GM23338 (cell line): Measurements from ENCODE around the gene SEC23IP. TPM values are rescaled to one million over a fixed set of nuclear protein-coding genes. Genes with fewer than 3 reads are reported as not detected.

Experiments
- ATAC-seq: fragments of 200-7000 bp; cut with Tn5 transposase; 3 replicates; pipeline ENCODE4 v1.9.1; 2020
- DNase-seq: peaks from one replicate; pipeline ENCODE4 v3.0.0-alpha.2; 2015; ENCODE audit warnings: low spot score
- H2AFZ ChIP-seq: fragments of 200-600 bp; sonication (generic); 2 replicates; pipeline ENCODE4 v1.8.0; 2016; ENCODE audit warnings: antibody characterized with exemption, mild to moderate bottlenecking, moderate library complexity
- H3F3A ChIP-seq: fragments of 200-600 bp; sonication (generic); replicated peaks from 2 replicates; pipeline ENCODE4 v1.8.0; 2017; ENCODE audit warnings: antibody characterized with exemption, mixed run types, low read depth
- H3K27ac ChIP-seq: fragments of 200-600 bp; sonication (generic); 2 replicates; pipeline ENCODE4 v1.6.1; 2016; ENCODE audit warnings: low read depth
- H3K27me3 ChIP-seq: fragments of 200-600 bp; sonication (generic); 2 replicates; pipeline ENCODE4 v1.8.0; 2016; ENCODE audit warnings: mild to moderate bottlenecking, mixed run types, moderate library complexity; ENCODE audit not compliant: insufficient read depth
- H3K36me3 ChIP-seq: fragments of 200-600 bp; sonication (generic); 2 replicates; pipeline ENCODE4 v1.8.0; 2016; ENCODE audit warnings: mild to moderate bottlenecking; ENCODE audit not compliant: insufficient read depth
- H3K4me1 ChIP-seq: fragments of 200-600 bp; sonication (generic); 2 replicates; pipeline ENCODE4 v1.8.0; 2016; ENCODE audit warnings: mild to moderate bottlenecking, moderate library complexity; ENCODE audit not compliant: insufficient read depth
- H3K4me2 ChIP-seq: fragments of 200-600 bp; sonication (generic); 2 replicates; pipeline ENCODE4 v1.7.1; 2017; ENCODE audit warnings: mixed run types
- H3K4me3 ChIP-seq: fragments of 200-600 bp; sonication (generic); 2 replicates; pipeline ENCODE4 v1.6.1; 2016; ENCODE audit warnings: mixed run types
- H3K79me2 ChIP-seq: fragments of 200-600 bp; sonication (generic); replicated peaks from 2 replicates; pipeline ENCODE4 v1.8.0; 2017; ENCODE audit warnings: mild to moderate bottlenecking; ENCODE audit not compliant: insufficient read depth
- H3K9me2 ChIP-seq: fragments of 200-600 bp; sonication (generic); 2 replicates; pipeline ENCODE4 v1.8.0; 2017; ENCODE audit not compliant: insufficient read depth
- H4K20me1 ChIP-seq: fragments of 200-600 bp; sonication (generic); replicated peaks from 2 replicates; pipeline ENCODE4 v1.8.0; 2017; ENCODE audit warnings: mild to moderate bottlenecking; ENCODE audit not compliant: insufficient read depth
- H3K27ac Mint-ChIP-seq: 2 replicates; pipeline ENCODE4 v1.8.0; 2020; ENCODE audit warnings: inconsistent platforms, mild to moderate bottlenecking, moderate library complexity, mixed read lengths
- H3K27me3 Mint-ChIP-seq: 3 replicates; pipeline ENCODE4 v1.8.0; 2022; ENCODE audit warnings: low read depth, mild to moderate bottlenecking, moderate library complexity, mixed read lengths, inconsistent platforms; ENCODE audit not compliant: insufficient read depth, poor library complexity
- H3K36me3 Mint-ChIP-seq: 3 replicates; pipeline ENCODE4 v1.8.0; 2021; ENCODE audit warnings: low read depth, mild to moderate bottlenecking, inconsistent platforms, moderate library complexity, mixed read lengths
- H3K4me1 Mint-ChIP-seq: 3 replicates; pipeline ENCODE4 v1.8.0; 2020; ENCODE audit warnings: mild to moderate bottlenecking, inconsistent platforms, mixed read lengths
- H3K4me3 Mint-ChIP-seq: 3 replicates; pipeline ENCODE4 v1.8.0; 2021; ENCODE audit warnings: moderate library complexity, mild to moderate bottlenecking, inconsistent platforms, mixed read lengths
- H3K9me3 Mint-ChIP-seq: 3 replicates; pipeline ENCODE4 v1.8.0; 2020; ENCODE audit warnings: moderate library complexity, mild to moderate bottlenecking, inconsistent platforms, mixed read lengths
- CREB1 ChIP-seq: fragments of 250-450 bp; sonication (Bioruptor Pico); IDR thresholded peaks from 2 replicates; pipeline ENCODE4 v1.5.0; 2020; ENCODE audit warnings: low read depth, mild to moderate bottlenecking, moderate library complexity
- EZH2 ChIP-seq: fragments of 200-600 bp; sonication (generic); IDR thresholded peaks from one replicate; pipeline ENCODE4 v1.8.0; 2017; ENCODE audit warnings: antibody characterized with exemption, mild to moderate bottlenecking, low read depth; ENCODE audit not compliant: unreplicated experiment
- EZH2phosphoT487 ChIP-seq: fragments of 200-600 bp; sonication (generic); IDR thresholded peaks from one replicate; pipeline ENCODE4 v1.8.1; 2018; ENCODE audit warnings: antibody characterized with exemption; ENCODE audit not compliant: unreplicated experiment
- STAT1 ChIP-seq: IDR thresholded peaks from one replicate; pipeline ENCODE4 v1.6.1; 2016; ENCODE audit warnings: antibody characterized with exemption; ENCODE audit not compliant: unreplicated experiment
- ZNF462 ChIP-seq: fragments of 250-450 bp; sonication (Bioruptor Pico); IDR thresholded peaks from 2 replicates; pipeline ENCODE4 v1.5.0; 2020; ENCODE audit warnings: mild to moderate bottlenecking, moderate library complexity
- polyA plus RNA-seq: library from polyadenylated mRNA; unstranded; fragments of >200 nt; fragmentation: Nextera tagmentation; extraction: Ambion mirVana; gene quantifications from 2 replicates; pipeline ENCODE4 v1.2.1, GENCODE V29; 2016
- total RNA-seq: library from RNA; depleted of rRNA; stranded (reverse); fragments of >200 nt; shearing (Covaris generic); gene quantifications from 2 replicates; pipeline ENCODE4 v1.2.3, GENCODE V29; 2014
- TF ChIP-seq, protein P1 (sequence below): IDR thresholded peaks from 2 replicates; pipeline ENCODE4 v1.6.1; 2016; ENCODE audit warnings: antibody characterized with exemption
- TF ChIP-seq, protein P2 (sequence below): IDR thresholded peaks from one replicate; pipeline ENCODE4 v1.6.1; 2018; ENCODE audit warnings: antibody characterized with exemption; ENCODE audit not compliant: unreplicated experiment
- TF ChIP-seq, protein P3 (sequence below), 2 experiments: fragments of 200-600 bp in 1 of 2; sonication (generic) in 1 of 2; conservative IDR thresholded peaks; 2 replicates each; pipeline versions ENCODE4 v1.5.1 to v1.6.1; 2016 to 2017; ENCODE audit warnings: antibody characterized with exemption in 2 of 2, low read depth in 2 of 2, mild to moderate bottlenecking in 2 of 2, moderate library complexity in 1 of 2

Gene SEC23IP
- total and polyA plus RNA-seq, 2 experiments from 2014 or later, result 35.2 to 35.6 TPM

- TF ChIP-seq, protein P1, sequence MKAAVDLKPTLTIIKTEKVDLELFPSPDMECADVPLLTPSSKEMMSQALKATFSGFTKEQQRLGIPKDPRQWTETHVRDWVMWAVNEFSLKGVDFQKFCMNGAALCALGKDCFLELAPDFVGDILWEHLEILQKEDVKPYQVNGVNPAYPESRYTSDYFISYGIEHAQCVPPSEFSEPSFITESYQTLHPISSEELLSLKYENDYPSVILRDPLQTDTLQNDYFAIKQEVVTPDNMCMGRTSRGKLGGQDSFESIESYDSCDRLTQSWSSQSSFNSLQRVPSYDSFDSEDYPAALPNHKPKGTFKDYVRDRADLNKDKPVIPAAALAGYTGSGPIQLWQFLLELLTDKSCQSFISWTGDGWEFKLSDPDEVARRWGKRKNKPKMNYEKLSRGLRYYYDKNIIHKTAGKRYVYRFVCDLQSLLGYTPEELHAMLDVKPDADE, result peak; percentile 58
- TF ChIP-seq, protein P2, sequence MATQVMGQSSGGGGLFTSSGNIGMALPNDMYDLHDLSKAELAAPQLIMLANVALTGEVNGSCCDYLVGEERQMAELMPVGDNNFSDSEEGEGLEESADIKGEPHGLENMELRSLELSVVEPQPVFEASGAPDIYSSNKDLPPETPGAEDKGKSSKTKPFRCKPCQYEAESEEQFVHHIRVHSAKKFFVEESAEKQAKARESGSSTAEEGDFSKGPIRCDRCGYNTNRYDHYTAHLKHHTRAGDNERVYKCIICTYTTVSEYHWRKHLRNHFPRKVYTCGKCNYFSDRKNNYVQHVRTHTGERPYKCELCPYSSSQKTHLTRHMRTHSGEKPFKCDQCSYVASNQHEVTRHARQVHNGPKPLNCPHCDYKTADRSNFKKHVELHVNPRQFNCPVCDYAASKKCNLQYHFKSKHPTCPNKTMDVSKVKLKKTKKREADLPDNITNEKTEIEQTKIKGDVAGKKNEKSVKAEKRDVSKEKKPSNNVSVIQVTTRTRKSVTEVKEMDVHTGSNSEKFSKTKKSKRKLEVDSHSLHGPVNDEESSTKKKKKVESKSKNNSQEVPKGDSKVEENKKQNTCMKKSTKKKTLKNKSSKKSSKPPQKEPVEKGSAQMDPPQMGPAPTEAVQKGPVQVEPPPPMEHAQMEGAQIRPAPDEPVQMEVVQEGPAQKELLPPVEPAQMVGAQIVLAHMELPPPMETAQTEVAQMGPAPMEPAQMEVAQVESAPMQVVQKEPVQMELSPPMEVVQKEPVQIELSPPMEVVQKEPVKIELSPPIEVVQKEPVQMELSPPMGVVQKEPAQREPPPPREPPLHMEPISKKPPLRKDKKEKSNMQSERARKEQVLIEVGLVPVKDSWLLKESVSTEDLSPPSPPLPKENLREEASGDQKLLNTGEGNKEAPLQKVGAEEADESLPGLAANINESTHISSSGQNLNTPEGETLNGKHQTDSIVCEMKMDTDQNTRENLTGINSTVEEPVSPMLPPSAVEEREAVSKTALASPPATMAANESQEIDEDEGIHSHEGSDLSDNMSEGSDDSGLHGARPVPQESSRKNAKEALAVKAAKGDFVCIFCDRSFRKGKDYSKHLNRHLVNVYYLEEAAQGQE, result no peak
- TF ChIP-seq CREB1 (CRISPR knock-in tag), result peak; percentile 53; the same call in 1 of the 2 replicates
- TF ChIP-seq, protein P3, sequence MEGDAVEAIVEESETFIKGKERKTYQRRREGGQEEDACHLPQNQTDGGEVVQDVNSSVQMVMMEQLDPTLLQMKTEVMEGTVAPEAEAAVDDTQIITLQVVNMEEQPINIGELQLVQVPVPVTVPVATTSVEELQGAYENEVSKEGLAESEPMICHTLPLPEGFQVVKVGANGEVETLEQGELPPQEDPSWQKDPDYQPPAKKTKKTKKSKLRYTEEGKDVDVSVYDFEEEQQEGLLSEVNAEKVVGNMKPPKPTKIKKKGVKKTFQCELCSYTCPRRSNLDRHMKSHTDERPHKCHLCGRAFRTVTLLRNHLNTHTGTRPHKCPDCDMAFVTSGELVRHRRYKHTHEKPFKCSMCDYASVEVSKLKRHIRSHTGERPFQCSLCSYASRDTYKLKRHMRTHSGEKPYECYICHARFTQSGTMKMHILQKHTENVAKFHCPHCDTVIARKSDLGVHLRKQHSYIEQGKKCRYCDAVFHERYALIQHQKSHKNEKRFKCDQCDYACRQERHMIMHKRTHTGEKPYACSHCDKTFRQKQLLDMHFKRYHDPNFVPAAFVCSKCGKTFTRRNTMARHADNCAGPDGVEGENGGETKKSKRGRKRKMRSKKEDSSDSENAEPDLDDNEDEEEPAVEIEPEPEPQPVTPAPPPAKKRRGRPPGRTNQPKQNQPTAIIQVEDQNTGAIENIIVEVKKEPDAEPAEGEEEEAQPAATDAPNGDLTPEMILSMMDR (conservative IDR thresholded peaks at IDR 0.05; ENCODE audit: low read depth in 2 of 2), result no peak
Measured at GRCh38 chr10:119872860-119873681, 19.5 kb upstream of the SEC23IP start (continued).

- H3K4me2 ChIP-seq, result no peak overlapping the region
- no peaks in the 10 kb centered on the region for H3K27me3 ChIP-seq
- no peak overlapping the region for H3K27ac ChIP-seq
- no peaks in the 10 kb centered on the region for H4K20me1 ChIP-seq
- H3K79me2 ChIP-seq, result no peaks in the 10 kb centered on the region
- no peak overlapping the region for H3K4me3 Mint-ChIP-seq
- no peaks in the 10 kb centered on the region; the same call in 2 of the 3 replicates for H3K36me3 Mint-ChIP-seq
- H3K9me2 ChIP-seq, result no peaks in the 10 kb centered on the region
- no peak overlapping the region for H3K27ac Mint-ChIP-seq
- peaks cover 5% of the 10 kb centered on the region for H3K4me1 Mint-ChIP-seq
- H2AFZ ChIP-seq, result no peak overlapping the region
- no peaks in the 10 kb centered on the region for H3K9me3 Mint-ChIP-seq
- no peaks in the 10 kb centered on the region for H3K36me3 ChIP-seq
- H3K4me1 ChIP-seq, result peaks cover 6% of the 10 kb centered on the region
- ATAC-seq, result no peak
- no peak overlapping the region for H3K4me3 ChIP-seq
- H3K27me3 Mint-ChIP-seq, result no peaks in the 10 kb centered on the region
- H3F3A ChIP-seq, result no peaks in the 10 kb centered on the region; the same call in 1 of the 2 replicates
- DNase-seq, result no peak
- TF ChIP-seq ZNF462 (CRISPR knock-in tag) (no peak), EZH2 (no peak), STAT1 (no peak), EZH2phosphoT487 (no peak)
- TF ChIP-seq, protein P3 (conservative IDR thresholded peaks at IDR 0.05; ENCODE audit: low read depth in 2 of 2), result no peak
Measured at GRCh38 chr10:119878524-119878923, 14.0 kb upstream of the SEC23IP start.
